GM13976 (cell line): ENCODE measurements around the gene PPP4R4.

Experiments used
- DNase-seq: peaks from one replicate; pipeline ENCODE4 v3.0.0; 2012; ENCODE audit warnings: low spot score
- CTCF ChIP-seq: IDR thresholded peaks from 2 replicates; pipeline ENCODE4 v1.5.1; 2012; ENCODE audit warnings: borderline replicate concordance, mild to moderate bottlenecking; ENCODE audit not compliant: insufficient read depth; ENCODE audit errors: extremely low read depth, missing control alignments, control extremely low read depth
- in situ Hi-C: fragments of 300-500 bp; cut with MboI; formaldehyde crosslinking; loops from one replicate; pipeline ENCODE4 v1.12.0; 2022; ENCODE audit warnings: low sequenced_read_pairs, mixed read lengths, inconsistent platforms; ENCODE audit not compliant: unreplicated experiment

The PPP4R4 gene

GRCh38 chr14:94175011-94175745, 1.1 kb downstream of the PPP4R4 start:
- no peak for TF ChIP-seq CTCF
- no peak for DNase-seq
- in situ Hi-C loops: no loop called here

- DNase-seq: no peak
- TF ChIP-seq CTCF: no peak
- in situ Hi-C loops: no loop called here
Observed at GRCh38 chr14:94175747-94176146, 1.6 kb downstream of the PPP4R4 start.

GRCh38 chr14:94176808-94177207, 2.7 kb downstream of the PPP4R4 start:
- TF ChIP-seq CTCF: no peak
- no peak for DNase-seq
- in situ Hi-C loops: no loop called here

GRCh38 chr14:94177806-94178205, 3.7 kb downstream of the PPP4R4 start:
- no peak for TF ChIP-seq CTCF
- in situ Hi-C loops: no loop called here
- DNase-seq: no peak

GRCh38 chr14:94179244-94179643, 5.1 kb downstream of the PPP4R4 start:
- DNase-seq: no peak
- in situ Hi-C loops: no loop called here
- TF ChIP-seq CTCF: no peak

GRCh38 chr14:94180655-94181271, 6.6 kb downstream of the PPP4R4 start:
- in situ Hi-C loops: no loop called here
- peak; percentile 43 for DNase-seq
- TF ChIP-seq CTCF: peak; percentile 11

- no peak for TF ChIP-seq CTCF
- in situ Hi-C loops: no loop called here
- DNase-seq: no peak
Observed at GRCh38 chr14:94181835-94182234, 7.7 kb downstream of the PPP4R4 start.
